Muscle of arm (tissue), 12 donors: Measurements from ENCODE around the gene CNR2. TPM values are rescaled to one million over a fixed set of nuclear protein-coding genes. Genes with fewer than 3 reads are reported as not detected.
A peak's percentile ranks its signal among the peaks of the same experiment; 100 is the strongest.
"Not testable (repeated sequence)": the region's sequence is repeated elsewhere in the genome, so short reads cannot be mapped to it uniquely, and the experiment has no call there.

ENCODE experiments used
- DNase-seq: peaks from one replicate; pipeline ENCODE4 v3.0.0-alpha.2; 2013
- polyA plus RNA-seq, 12 donors: library from polyadenylated mRNA; unstranded; fragments of 120-200 nt; gene quantifications; one replicate each; pipeline ENCODE4 v1.2.1, GENCODE V29; 2013; ENCODE audit not compliant: insufficient read length in 12 of 12

Gene CNR2
- polyA plus RNA-seq, 12 donors: 0.03 to 0.47 (median 0.08) TPM; not detected in 3

GRCh38 chr1:23885222-23885621 is 27.9 kb downstream of the CNR2 start:
- no peak for DNase-seq

GRCh38 chr1:23882746-23883145 is 30.4 kb downstream of the CNR2 start:
- DNase-seq: no peak

GRCh38 chr1:23879809-23880208 is 33.4 kb downstream of the CNR2 start:
- DNase-seq: no peak

- no peak for DNase-seq
Measured at GRCh38 chr1:23878668-23879067, 34.5 kb downstream of the CNR2 start.

- DNase-seq: no peak
Measured at GRCh38 chr1:23875382-23875781, 37.8 kb downstream of the CNR2 start.

- no peak for DNase-seq
Measured at GRCh38 chr1:23872421-23872820, 40.7 kb downstream of the CNR2 start.

- no peak for DNase-seq
Measured at GRCh38 chr1:23869051-23869450, 44.1 kb downstream of the CNR2 start.

- no peak for DNase-seq
Measured at GRCh38 chr1:23868557-23869016, 44.6 kb downstream of the CNR2 start.

- DNase-seq: peak; percentile 94
Measured at GRCh38 chr1:23867895-23868556, 45.1 kb downstream of the CNR2 start, which contains the start of gene FUCA1. Gene FUCA1 (minus strand): TSS chr1:23868290. CDS start chr1:23868286, 4 bp downstream.

- no peak for DNase-seq
Measured at GRCh38 chr1:23867542-23867894, 45.6 kb downstream of the CNR2 start.

- peak; percentile 16 for DNase-seq
Measured at GRCh38 chr1:23865543-23865930, 47.6 kb downstream of the CNR2 start.

GRCh38 chr1:23864801-23865542 is 48.2 kb downstream of the CNR2 start:
- DNase-seq: no peak

- no peak for DNase-seq
Measured at GRCh38 chr1:23862640-23863039, 50.5 kb downstream of the CNR2 start.

- DNase-seq: no peak
Measured at GRCh38 chr1:23854568-23854967, 58.6 kb downstream of the CNR2 start.

GRCh38 chr1:23853124-23853523 is 60.0 kb downstream of the CNR2 start:
- not testable (repeated sequence) for DNase-seq

GRCh38 chr1:23851406-23851805 is 61.8 kb downstream of the CNR2 start:
- not testable (repeated sequence) for DNase-seq

- no peak for DNase-seq
Measured at GRCh38 chr1:23848673-23849616, 64.2 kb downstream of the CNR2 start.

GRCh38 chr1:23847482-23848095 is 65.6 kb downstream of the CNR2 start:
- DNase-seq: not testable (repeated sequence)

- DNase-seq: no peak
Measured at GRCh38 chr1:23845163-23845562, 68.0 kb downstream of the CNR2 start.

GRCh38 chr1:23843644-23844043 is 69.5 kb downstream of the CNR2 start:
- no peak for DNase-seq

GRCh38 chr1:23838401-23838866 is 74.7 kb downstream of the CNR2 start:
- DNase-seq: peak; percentile 17

- no peak for DNase-seq
Measured at GRCh38 chr1:23837908-23838307, 75.3 kb downstream of the CNR2 start.
